SK-N-SH treated with all-trans-retinoic acid at 6 μM for 48 hours (cell line): ENCODE data around the gene HLF.

Source experiments
- CSDC2 ChIP-seq: fragments of 250-450 bp; sonication (Bioruptor Pico); IDR thresholded peaks from 2 replicates; pipeline ENCODE4 v1.5.0; 2020; ENCODE audit warnings: mild to moderate bottlenecking, moderate library complexity
- ZFP30 ChIP-seq: fragments of 450-650 bp; formaldehyde crosslinking; IDR thresholded peaks from 2 replicates; pipeline ENCODE4 v1.5.0; 2022; ENCODE audit warnings: mild to moderate bottlenecking, moderate library complexity
- TF ChIP-seq, protein P1 (sequence below): fragments of 250-450 bp; sonication (Bioruptor Pico); IDR thresholded peaks from 2 replicates; pipeline ENCODE4 v1.5.1; 2020; ENCODE audit warnings: low read depth, mild to moderate bottlenecking, moderate library complexity

- TF ChIP-seq ZFP30 (CRISPR knock-in tag) (no peak), CSDC2 (CRISPR knock-in tag) (no peak)
- TF ChIP-seq, protein P1, sequence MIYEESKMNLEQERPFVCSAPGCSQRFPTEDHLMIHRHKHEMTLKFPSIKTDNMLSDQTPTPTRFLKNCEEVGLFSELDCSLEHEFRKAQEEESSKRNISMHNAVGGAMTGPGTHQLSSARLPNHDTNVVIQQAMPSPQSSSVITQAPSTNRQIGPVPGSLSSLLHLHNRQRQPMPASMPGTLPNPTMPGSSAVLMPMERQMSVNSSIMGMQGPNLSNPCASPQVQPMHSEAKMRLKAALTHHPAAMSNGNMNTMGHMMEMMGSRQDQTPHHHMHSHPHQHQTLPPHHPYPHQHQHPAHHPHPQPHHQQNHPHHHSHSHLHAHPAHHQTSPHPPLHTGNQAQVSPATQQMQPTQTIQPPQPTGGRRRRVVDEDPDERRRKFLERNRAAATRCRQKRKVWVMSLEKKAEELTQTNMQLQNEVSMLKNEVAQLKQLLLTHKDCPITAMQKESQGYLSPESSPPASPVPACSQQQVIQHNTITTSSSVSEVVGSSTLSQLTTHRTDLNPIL (CRISPR knock-in tag), result no peak
Observed at GRCh38 chr17:55334881-55335540, 70.3 kb downstream of the HLF start.
